Measurements from ENCODE around the gene SCYL3. TPM values are rescaled to one million over a fixed set of nuclear protein-coding genes. Genes with fewer than 3 reads are reported as not detected.
A peak's percentile ranks its signal among the peaks of the same experiment; 100 is the strongest.

Gene SCYL3
- total RNA-seq, 1 donor, result 12.7 TPM

- TF ChIP-seq, protein P1, sequence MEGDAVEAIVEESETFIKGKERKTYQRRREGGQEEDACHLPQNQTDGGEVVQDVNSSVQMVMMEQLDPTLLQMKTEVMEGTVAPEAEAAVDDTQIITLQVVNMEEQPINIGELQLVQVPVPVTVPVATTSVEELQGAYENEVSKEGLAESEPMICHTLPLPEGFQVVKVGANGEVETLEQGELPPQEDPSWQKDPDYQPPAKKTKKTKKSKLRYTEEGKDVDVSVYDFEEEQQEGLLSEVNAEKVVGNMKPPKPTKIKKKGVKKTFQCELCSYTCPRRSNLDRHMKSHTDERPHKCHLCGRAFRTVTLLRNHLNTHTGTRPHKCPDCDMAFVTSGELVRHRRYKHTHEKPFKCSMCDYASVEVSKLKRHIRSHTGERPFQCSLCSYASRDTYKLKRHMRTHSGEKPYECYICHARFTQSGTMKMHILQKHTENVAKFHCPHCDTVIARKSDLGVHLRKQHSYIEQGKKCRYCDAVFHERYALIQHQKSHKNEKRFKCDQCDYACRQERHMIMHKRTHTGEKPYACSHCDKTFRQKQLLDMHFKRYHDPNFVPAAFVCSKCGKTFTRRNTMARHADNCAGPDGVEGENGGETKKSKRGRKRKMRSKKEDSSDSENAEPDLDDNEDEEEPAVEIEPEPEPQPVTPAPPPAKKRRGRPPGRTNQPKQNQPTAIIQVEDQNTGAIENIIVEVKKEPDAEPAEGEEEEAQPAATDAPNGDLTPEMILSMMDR (IDR thresholded peaks at IDR 0.05; ENCODE audit: insufficient read depth, low read length), result no peak
Observed at GRCh38 chr1:169882039-169882511, 11.6 kb downstream of the SCYL3 start.

DNA sequence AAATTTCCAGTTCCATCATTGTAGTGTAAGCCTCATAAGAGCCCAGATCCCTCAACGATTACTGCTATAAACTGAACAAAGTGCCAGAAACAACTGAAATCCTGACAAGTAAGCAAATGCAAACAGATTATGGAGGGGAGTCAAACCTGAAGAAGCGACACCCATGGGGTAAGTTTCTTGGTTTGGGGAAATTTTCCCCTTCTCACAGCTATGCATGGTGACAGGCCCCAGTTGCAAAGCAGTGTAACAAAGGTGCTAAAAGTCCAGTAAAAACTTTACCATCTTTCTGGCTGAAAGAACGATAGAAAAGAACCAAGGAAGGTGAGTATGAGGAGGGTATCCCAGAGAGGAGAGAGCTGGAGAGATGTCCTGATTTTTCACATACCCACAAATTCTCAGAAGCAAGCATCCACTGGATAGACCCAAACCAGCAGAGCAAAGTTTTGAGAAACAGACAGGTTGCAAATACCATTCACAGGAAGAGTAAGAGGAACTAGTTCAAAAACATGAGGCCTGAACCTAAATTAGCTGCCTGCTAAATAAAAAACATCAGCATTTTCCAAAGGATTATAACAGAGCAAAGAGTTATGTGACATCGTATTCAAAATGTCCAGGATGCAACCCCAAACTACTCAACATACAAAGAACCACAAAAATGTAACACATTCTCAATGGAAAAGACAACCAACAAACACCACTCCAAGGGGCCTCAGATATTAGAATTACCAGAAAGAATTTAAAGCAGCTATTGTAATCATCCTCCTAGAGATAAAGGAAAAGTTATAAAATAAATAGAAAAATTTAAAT lies 14.5 kb downstream of the SCYL3 start:
- TF ChIP-seq, protein P1 (IDR thresholded peaks at IDR 0.05; ENCODE audit: insufficient read depth, low read length), result no peak
- DNase-seq (ENCODE audit: low read depth), result no peak
- H3K4me3 ChIP-seq (ENCODE audit: low read depth, low read length), result no peak overlapping the region

More at GRCh38 chr1:169882039-169882511, 11.6 kb downstream of the SCYL3 start:
- no peak for DNase-seq (ENCODE audit: low read depth)
- no peak overlapping the region for H3K4me3 ChIP-seq (ENCODE audit: low read depth, low read length)

DNA sequence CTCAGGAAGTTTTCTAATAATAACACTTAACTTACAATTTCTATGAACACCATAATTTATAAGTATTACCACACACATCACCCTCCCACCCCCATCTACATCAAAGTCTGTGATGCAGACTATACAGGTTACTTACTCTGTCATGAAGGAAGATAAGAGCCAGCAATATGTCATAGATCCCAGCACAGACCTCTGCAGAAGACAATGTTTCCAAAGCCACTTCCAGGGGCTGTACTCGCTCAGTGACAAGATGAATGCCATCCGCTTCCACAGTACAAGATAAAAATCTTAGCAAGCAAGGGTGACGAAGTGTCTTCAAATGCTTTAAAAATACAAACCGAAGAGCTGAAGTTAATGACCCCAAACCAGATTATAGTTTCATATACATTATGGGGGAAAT lies 15.2 kb downstream of the SCYL3 start:
- TF ChIP-seq, protein P1 (IDR thresholded peaks at IDR 0.05; ENCODE audit: insufficient read depth, low read length), result no peak
- H3K4me3 ChIP-seq (ENCODE audit: low read depth, low read length), result no peak overlapping the region
- no peak for DNase-seq (ENCODE audit: low read depth)

DNA sequence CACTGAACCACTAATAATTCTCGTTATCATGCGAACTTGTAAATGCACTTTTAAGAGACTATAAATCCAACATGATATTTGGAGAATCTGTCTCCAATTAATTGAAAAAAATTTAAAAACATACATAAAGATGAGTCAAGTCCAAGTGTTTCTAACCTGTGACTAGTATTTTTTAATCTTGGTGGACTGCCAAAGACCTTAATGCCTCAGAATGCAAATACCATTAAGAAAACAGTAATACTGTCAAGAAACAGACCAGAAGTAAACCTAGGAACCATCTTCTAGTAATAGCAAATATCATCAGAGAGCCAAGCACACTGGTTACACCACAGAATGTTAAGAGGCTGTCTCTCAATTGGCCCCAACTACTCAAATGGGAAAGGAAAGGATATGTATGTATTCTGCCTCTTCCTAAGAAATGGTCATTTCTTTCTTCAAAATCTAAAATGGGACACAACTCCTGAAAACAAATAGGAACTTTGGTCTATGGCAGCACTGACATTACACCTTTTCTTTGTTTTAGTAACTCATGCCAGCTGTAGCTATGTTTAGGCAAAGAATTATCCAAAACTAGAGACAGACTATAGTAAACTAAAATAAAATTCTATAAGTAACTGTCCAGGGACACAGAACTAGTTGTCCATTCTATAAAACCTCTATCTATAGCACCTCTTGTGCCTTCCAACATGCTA lies 15.8 kb downstream of the SCYL3 start:
- peak; percentile 19 for DNase-seq (ENCODE audit: low read depth)
- TF ChIP-seq, protein P1 (IDR thresholded peaks at IDR 0.05; ENCODE audit: insufficient read depth, low read length), result no peak
- H3K4me3 ChIP-seq (ENCODE audit: low read depth, low read length), result no peak overlapping the region

- peak; percentile 56 for DNase-seq (ENCODE audit: low read depth)
- no peak overlapping the region for H3K4me3 ChIP-seq (ENCODE audit: low read depth, low read length)
- TF ChIP-seq, protein P1 (IDR thresholded peaks at IDR 0.05; ENCODE audit: insufficient read depth, low read length), result no peak
Observed at GRCh38 chr1:169874229-169874628, 19.5 kb downstream of the SCYL3 start.

DNA sequence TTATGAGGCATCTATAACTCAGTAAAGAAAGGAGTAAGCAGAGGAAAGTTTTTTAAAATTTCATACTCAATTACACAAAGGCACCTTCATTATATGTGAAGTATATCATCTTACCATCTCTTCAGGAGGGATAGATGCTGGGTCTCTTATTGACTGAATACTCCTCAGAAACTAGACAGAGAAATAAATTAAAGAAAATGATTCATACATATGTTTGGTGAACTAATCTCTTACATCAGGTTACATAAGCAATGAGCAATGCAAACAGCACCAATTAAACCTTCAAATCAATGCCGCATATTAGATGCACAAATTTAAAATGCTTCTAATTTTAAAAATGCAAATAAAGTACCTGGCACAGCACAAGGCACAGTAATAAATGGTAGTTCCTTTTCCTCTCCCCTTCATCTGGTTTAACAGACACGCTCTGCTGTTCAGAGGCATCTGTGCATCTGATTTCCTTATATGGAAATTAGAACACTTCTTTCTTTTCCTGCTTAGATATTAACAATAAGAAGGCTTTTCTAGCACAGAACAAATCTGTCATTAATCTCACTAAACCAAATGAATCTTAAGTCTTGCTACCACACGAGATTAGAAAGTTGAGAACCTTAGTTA lies 20.0 kb downstream of the SCYL3 start:
- H3K4me3 ChIP-seq (ENCODE audit: low read depth, low read length), result no peak overlapping the region
- TF ChIP-seq, protein P1 (IDR thresholded peaks at IDR 0.05; ENCODE audit: insufficient read depth, low read length), result no peak
- no peak for DNase-seq (ENCODE audit: low read depth)
